HUES6 (cell line): ENCODE results near the gene MAPK8IP3.

ENCODE experiments used
- H3K27ac ChIP-seq: 2 replicates; pipeline ENCODE4 v1.7.0; 2013; ENCODE audit warnings: low read depth, mild to moderate bottlenecking, low read length, inconsistent platforms
- H3K27me3 ChIP-seq: 2 replicates; pipeline ENCODE4 v1.6.1; 2013; ENCODE audit warnings: low read length; ENCODE audit not compliant: control insufficient read depth, insufficient read depth
- H3K36me3 ChIP-seq: 2 replicates; pipeline ENCODE4 v1.6.1; 2013; ENCODE audit warnings: low read length; ENCODE audit not compliant: control insufficient read depth, insufficient read depth
- H3K4me1 ChIP-seq: 2 replicates; pipeline ENCODE4 v1.6.1; 2013; ENCODE audit warnings: low read length; ENCODE audit not compliant: control insufficient read depth, insufficient read depth
- H3K4me3 ChIP-seq: 2 replicates; pipeline ENCODE4 v1.5.1; 2013; ENCODE audit warnings: low read depth, low read length
- H3K9ac ChIP-seq: one replicate; pipeline ENCODE4 v1.6.1; 2013; ENCODE audit warnings: mild to moderate bottlenecking, low read length
- H3K9me3 ChIP-seq: 2 replicates; pipeline ENCODE4 v1.6.1; 2013; ENCODE audit warnings: low read depth, low read length; ENCODE audit not compliant: control insufficient read depth, insufficient read depth

The MAPK8IP3 gene

GRCh38 chr16:1772908-1773702 lies 67.1 kb downstream of the MAPK8IP3 start, which contains the start of gene MRPS34:
Gene MRPS34, minus strand, starts transcription at chr16:1773134. Its CDS starts 15 bp downstream, at chr16:1773119.
- Histone ChIP-seq H3K36me3 (peaks cover 46% of the 10 kb centered on the region), H3K4me3 (peak within 1 kb of the TSS; percentile 99), H3K4me1 (peaks cover 15% of the 10 kb centered on the region), H3K9ac (peak within 1 kb of the TSS; percentile 98), H3K27ac (peak within 1 kb of the TSS; percentile 94), H3K27me3 (no peaks in the 10 kb centered on the region), H3K9me3 (no peaks in the 10 kb centered on the region)

GRCh38 chr16:1773703-1774447 lies 67.9 kb downstream of the MAPK8IP3 start:
- H3K27ac ChIP-seq = peak overlapping the region; percentile 94; the same call in 1 of the 2 replicates
- peak overlapping the region; percentile 98 for H3K9ac ChIP-seq
- peaks cover 45% of the 10 kb centered on the region for H3K36me3 ChIP-seq
- no peaks in the 10 kb centered on the region for H3K9me3 ChIP-seq
- H3K4me1 ChIP-seq = peaks cover 15% of the 10 kb centered on the region
- H3K4me3 ChIP-seq = peak overlapping the region; percentile 99
- no peaks in the 10 kb centered on the region for H3K27me3 ChIP-seq

DNA sequence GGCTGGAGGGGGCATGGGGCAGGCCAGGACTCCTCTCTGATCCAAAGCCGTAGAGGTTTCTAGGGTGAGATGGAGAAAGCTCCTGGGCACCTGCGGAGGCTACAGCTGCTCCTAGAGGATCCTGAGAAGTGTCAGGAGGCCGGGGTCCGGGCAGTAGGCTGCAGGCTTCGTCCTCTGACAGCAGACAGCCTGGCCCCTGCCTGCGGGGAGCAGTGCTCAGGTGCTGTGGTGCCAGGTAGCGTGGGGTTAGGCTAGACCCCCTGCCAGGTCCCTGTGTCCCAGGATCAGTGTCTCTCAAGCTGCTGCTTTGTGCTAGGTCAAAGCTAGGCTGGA lies 68.4 kb downstream of the MAPK8IP3 start:
- Histone ChIP-seq H3K27ac (no peak overlapping the region), H3K36me3 (peaks cover 45% of the 10 kb centered on the region), H3K4me3 (peak overlapping the region; percentile 99), H3K27me3 (no peaks in the 10 kb centered on the region), H3K9me3 (no peaks in the 10 kb centered on the region), H3K4me1 (peaks cover 15% of the 10 kb centered on the region), H3K9ac (peak overlapping the region; percentile 98)

GRCh38 chr16:1775006-1775845 lies 69.2 kb downstream of the MAPK8IP3 start:
- Histone ChIP-seq H3K36me3 (peaks cover 41% of the 10 kb centered on the region), H3K9me3 (no peaks in the 10 kb centered on the region), H3K4me3 (no peak overlapping the region), H3K9ac (no peak overlapping the region), H3K27me3 (no peaks in the 10 kb centered on the region), H3K4me1 (peaks cover 12% of the 10 kb centered on the region), H3K27ac (no peak overlapping the region)

DNA sequence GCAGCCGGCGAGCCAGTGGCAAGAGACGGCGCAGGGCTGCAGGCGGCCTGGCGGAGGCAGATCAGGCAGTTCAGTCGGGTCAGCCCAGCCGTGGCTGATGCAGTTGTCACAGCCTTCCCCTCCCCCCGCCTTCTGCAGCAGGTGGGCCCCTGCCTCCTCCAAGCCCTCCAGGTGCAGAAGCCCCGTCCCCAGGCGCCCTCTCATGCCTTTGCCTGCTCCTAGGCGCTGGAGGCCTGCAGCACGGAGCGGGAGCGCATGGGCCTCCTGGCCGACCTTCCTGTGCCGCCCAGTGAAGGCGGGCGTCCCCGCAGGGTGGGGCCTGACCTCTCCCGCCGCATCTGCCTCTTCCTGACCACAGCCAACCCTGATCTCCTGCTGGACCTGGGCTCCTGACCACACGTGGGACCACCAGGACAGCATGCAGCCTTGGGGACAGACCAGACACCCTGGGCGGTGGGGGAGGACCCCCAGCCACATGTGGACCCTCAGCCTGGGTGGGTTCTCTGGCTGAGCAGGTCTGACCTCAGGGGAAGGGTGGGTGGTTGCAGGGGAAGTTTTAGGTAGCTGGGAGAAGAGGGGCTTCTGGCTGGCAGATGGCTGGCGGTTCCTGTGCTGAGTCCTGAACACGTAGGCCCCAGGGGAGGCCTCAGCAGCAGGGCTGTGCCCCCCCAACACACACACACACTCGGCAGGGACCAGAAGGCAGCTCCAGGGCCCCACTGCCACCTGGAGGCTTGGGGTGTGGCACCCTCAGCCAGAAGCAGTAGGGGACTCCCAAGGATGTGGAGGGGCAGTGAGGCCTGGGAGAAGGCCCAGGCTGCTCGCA lies 70.1 kb downstream of the MAPK8IP3 start:
- Histone ChIP-seq H3K27me3 (no peaks in the 10 kb centered on the region), H3K27ac (no peak overlapping the region), H3K36me3 (peaks cover 45% of the 10 kb centered on the region), H3K4me3 (no peak overlapping the region), H3K9me3 (no peaks in the 10 kb centered on the region), H3K9ac (no peak overlapping the region), H3K4me1 (peaks cover 8% of the 10 kb centered on the region)

GRCh38 chr16:1776672-1776955 lies 70.6 kb downstream of the MAPK8IP3 start:
- H3K36me3 ChIP-seq = peaks cover 46% of the 10 kb centered on the region
- H3K27me3 ChIP-seq = no peaks in the 10 kb centered on the region
- peaks cover 12% of the 10 kb centered on the region for H3K4me1 ChIP-seq
- H3K9ac ChIP-seq = no peak overlapping the region
- no peak overlapping the region for H3K27ac ChIP-seq
- H3K9me3 ChIP-seq = no peaks in the 10 kb centered on the region
- H3K4me3 ChIP-seq = no peak overlapping the region

GRCh38 chr16:1776991-1777374 lies 71.0 kb downstream of the MAPK8IP3 start:
- Histone ChIP-seq H3K9ac (no peak overlapping the region), H3K4me3 (no peak overlapping the region), H3K27ac (no peak overlapping the region), H3K9me3 (no peaks in the 10 kb centered on the region), H3K4me1 (peaks cover 12% of the 10 kb centered on the region), H3K36me3 (peaks cover 44% of the 10 kb centered on the region), H3K27me3 (no peaks in the 10 kb centered on the region)

- Histone ChIP-seq H3K9ac (no peak overlapping the region), H3K27me3 (no peaks in the 10 kb centered on the region), H3K27ac (no peak overlapping the region), H3K9me3 (no peaks in the 10 kb centered on the region), H3K4me3 (no peak overlapping the region), H3K36me3 (peaks cover 42% of the 10 kb centered on the region), H3K4me1 (peaks cover 12% of the 10 kb centered on the region)
Measured at GRCh38 chr16:1777375-1778199, 71.6 kb downstream of the MAPK8IP3 start.

- Histone ChIP-seq H3K4me1 (peaks cover 12% of the 10 kb centered on the region), H3K9me3 (no peaks in the 10 kb centered on the region), H3K9ac (no peak overlapping the region), H3K27me3 (no peaks in the 10 kb centered on the region), H3K36me3 (peaks cover 42% of the 10 kb centered on the region), H3K4me3 (no peak overlapping the region), H3K27ac (no peak overlapping the region)
Measured at GRCh38 chr16:1778200-1779179, 72.5 kb downstream of the MAPK8IP3 start.
